Stimulated activated CD4-positive, alpha-beta T cell treated with anti-CD3 and anti-CD28 coated beads, Interleukin-1b, Interleukin-23, amount 100 ng/mL, for 48 hours (primary cell): Measurements from ENCODE around the gene ZBTB6.
A peak's percentile ranks its signal among the peaks of the same experiment; 100 is the strongest.
"Not testable (repeated sequence)": the region's sequence is repeated elsewhere in the genome, so short reads cannot be mapped to it uniquely, and the experiment has no call there.

Experiments used
- DNase-seq: peaks from one replicate; pipeline ENCODE4 v3.0.0-alpha.2; 2020

The ZBTB6 gene

GRCh38 chr9:122923947-122924346 is 10.8 kb upstream of the ZBTB6 start:
- DNase-seq = no peak

- no peak for DNase-seq
Measured at GRCh38 chr9:122922713-122923112, 9.6 kb upstream of the ZBTB6 start.

GRCh38 chr9:122918310-122918709 is 5.2 kb upstream of the ZBTB6 start:
- no peak for DNase-seq

- DNase-seq = no peak
Measured at GRCh38 chr9:122912671-122912963, 506 bp downstream of the ZBTB6 start.

GRCh38 chr9:122906122-122906521 is 7.0 kb downstream of the ZBTB6 start:
- not testable (repeated sequence) for DNase-seq

GRCh38 chr9:122904823-122905710 is 8.1 kb downstream of the ZBTB6 start, which contains the start of gene RC3H2:
RC3H2 (minus strand) TSS chr9:122905359; CDS start chr9:122897509, 7,850 bp downstream.
- DNase-seq = peak; percentile 98

GRCh38 chr9:122904466-122904822 is 8.7 kb downstream of the ZBTB6 start:
- DNase-seq = peak; percentile 22

- DNase-seq = no peak
Measured at GRCh38 chr9:122900791-122901190, 12.3 kb downstream of the ZBTB6 start.

GRCh38 chr9:122897969-122898368 is 15.2 kb downstream of the ZBTB6 start:
- DNase-seq = no peak

- DNase-seq = no peak
Measured at GRCh38 chr9:122888480-122888879, 24.6 kb downstream of the ZBTB6 start.

- no peak for DNase-seq
Measured at GRCh38 chr9:122883125-122883524, 30.0 kb downstream of the ZBTB6 start.

GRCh38 chr9:122879443-122879842 is 33.7 kb downstream of the ZBTB6 start:
- no peak for DNase-seq

- no peak for DNase-seq
Measured at GRCh38 chr9:122875523-122875922, 37.6 kb downstream of the ZBTB6 start.

GRCh38 chr9:122867276-122867675 is 45.8 kb downstream of the ZBTB6 start:
- DNase-seq = not testable (repeated sequence)

- DNase-seq = no peak
Measured at GRCh38 chr9:122866079-122866478, 47.0 kb downstream of the ZBTB6 start.

GRCh38 chr9:122865300-122865699 is 47.8 kb downstream of the ZBTB6 start:
- no peak for DNase-seq

GRCh38 chr9:122863407-122863806 is 49.7 kb downstream of the ZBTB6 start:
- DNase-seq = no peak

- DNase-seq = no peak
Measured at GRCh38 chr9:122860319-122861142, 52.6 kb downstream of the ZBTB6 start.
